Activated T-cell treated with anti-CD3 and anti-CD28 coated beads for 1 hour (primary cell): Measurements from ENCODE around the gene SRD5A2.

Experiments used
- DNase-seq: peaks from one replicate; pipeline ENCODE4 v3.0.0-alpha.2; 2020; ENCODE audit warnings: low read depth

SRD5A2 gene, protein sequence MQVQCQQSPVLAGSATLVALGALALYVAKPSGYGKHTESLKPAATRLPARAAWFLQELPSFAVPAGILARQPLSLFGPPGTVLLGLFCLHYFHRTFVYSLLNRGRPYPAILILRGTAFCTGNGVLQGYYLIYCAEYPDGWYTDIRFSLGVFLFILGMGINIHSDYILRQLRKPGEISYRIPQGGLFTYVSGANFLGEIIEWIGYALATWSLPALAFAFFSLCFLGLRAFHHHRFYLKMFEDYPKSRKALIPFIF

GRCh38 chr2:31580321-31581117 lies at the start of gene SRD5A2:
Gene SRD5A2, minus strand, starts transcription at chr2:31580938. Its CDS starts 38 bp downstream, at chr2:31580900.
- no peak for DNase-seq

GRCh38 chr2:31606509-31606908 lies 25.8 kb upstream of the SRD5A2 start:
- DNase-seq, result no peak

DNA sequence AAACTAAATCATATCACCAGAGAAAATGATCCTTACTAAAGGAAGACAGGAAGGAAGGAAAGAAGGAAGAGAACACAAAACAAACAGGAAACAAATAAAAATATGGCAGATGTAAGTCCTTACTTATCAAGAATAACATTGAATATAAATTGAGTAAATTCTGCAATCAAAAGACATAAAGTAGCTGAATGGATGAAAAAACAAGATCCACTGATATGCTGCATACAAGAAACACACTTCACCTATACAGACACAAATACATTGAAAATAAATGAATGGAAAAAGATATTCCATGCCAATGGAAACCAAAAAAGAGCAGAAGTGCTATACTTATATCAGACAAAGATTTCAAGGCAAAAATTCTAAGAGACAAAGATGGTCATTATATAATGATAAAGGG lies 18.0 kb upstream of the SRD5A2 start:
- no peak for DNase-seq

DNA sequence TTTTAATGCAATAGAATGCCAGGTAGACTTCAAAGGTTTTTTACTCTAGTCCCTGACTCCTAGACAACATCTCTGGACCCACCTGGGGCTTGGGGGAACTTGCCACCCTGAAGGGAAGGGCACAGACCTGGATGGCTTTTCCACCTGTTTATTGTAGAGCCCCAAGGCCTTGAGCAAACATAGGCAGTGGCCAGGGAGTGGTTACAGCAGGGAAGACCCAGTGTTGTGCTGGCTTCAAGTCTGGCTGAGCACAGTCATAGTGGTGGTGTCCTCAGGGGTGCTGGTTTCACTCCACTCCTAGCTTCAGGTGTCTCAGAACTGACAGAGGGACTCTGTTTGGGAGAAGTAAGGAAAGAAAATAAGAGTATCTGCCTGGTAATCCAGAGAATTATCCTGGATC lies 5.5 kb upstream of the SRD5A2 start:
- no peak for DNase-seq

- no peak for DNase-seq
Observed at GRCh38 chr2:31581124-31581795, 522 bp upstream of the SRD5A2 start.

DNA sequence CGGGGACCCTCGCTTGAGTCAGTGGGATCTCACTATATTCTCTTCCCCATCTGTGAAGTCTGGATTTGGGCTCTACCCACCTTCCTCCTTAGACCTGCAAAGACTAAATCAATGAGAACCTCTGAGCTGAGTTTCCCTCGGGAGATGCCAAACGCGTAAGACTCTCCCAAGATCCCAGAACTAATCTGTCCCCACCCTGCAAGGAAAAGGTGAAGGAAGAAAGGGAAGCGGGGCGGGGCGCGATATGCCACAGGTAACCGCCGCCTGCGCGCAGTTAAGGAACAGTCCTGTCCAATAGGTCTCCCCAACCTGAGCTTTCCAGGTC lies 780 bp downstream of the SRD5A2 start:
- no peak for DNase-seq

- DNase-seq, result no peak
Observed at GRCh38 chr2:31578316-31578715, 2.4 kb downstream of the SRD5A2 start.

DNA sequence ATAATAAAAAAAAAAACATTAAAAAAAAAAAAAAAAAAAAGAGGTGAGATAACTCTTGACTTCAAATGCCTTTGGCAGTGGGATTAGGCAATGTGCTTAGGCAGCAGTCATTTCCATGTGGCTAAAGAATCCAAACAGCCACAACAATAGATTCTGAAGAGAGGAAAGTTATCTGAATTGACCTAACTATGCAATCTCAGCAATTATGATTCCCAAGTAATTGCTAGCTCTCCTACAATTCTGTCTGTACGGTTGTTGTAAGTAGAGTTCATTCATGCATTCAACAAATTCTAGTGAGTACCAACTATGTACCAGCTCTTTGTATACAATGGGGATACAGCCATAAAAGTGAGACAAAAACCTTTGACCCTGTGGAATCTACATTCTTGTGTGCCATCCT lies 3.6 kb downstream of the SRD5A2 start:
- DNase-seq, result no peak

- DNase-seq, result no peak
Observed at GRCh38 chr2:31568585-31569201, 12.0 kb downstream of the SRD5A2 start.

- no peak for DNase-seq
Observed at GRCh38 chr2:31567679-31568078, 13.1 kb downstream of the SRD5A2 start.

- no peak for DNase-seq
Observed at GRCh38 chr2:31563273-31563839, 17.4 kb downstream of the SRD5A2 start.

GRCh38 chr2:31561823-31562222 lies 18.9 kb downstream of the SRD5A2 start:
- DNase-seq, result no peak

DNA sequence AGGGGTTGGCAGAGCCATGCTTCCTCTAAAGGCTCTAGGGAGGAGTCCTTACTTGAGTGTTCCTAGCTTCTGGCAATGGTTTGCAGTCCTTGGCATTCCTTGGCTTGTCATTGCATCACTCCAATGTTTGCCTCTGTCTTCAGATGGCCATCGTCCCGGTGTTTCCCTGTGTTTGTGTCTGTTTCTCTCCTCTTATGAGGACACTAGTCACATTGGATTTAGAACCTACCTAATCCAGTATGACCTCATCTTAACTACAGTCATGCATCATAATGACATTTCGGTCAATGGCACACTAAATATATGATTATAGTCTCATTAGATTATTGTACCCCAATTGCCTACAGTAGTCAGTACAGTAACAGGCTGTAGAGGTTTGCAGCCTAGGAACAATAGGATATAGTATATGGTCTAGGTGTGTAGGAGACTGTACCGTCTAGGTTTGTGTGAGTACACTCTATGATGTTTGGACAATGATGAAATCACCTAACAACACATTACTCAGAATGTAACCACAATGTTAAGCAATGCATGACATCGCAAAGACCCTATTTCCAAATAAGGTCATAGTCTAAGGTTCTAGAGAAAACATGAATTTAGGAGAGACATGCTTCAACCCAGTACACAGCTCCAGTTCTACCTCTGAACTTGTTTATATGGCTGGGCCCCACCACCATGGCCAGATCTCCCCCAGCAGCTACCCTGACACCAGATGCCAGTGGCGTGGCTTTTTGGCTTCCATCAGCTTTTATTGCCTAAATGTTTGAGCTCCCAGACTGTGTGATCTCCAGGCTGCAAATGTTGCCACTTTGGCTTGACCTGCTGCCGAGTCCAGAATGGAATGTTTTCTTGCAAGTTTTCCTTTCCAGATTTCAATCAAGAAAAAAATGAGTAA lies 22.1 kb downstream of the SRD5A2 start:
- DNase-seq, result no peak

DNA sequence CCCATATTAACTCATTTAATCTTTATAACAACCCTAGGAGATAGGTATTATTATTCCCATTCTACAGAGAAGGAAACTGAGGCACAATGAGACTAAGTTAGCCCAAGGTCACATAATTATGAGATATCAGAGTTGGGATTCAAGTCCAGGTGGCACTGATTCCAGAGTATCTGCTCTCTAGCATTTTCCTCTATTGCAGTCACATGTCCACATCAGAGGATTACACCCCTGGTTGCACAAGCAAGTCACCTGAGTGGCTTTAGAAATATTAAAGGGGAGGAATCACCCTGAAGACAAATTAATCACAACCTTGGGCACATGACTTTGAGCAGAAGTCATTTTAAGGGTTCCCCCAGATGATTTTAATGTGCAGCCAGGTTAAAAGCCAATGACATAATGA lies 23.8 kb downstream of the SRD5A2 start:
- no peak for DNase-seq

DNA sequence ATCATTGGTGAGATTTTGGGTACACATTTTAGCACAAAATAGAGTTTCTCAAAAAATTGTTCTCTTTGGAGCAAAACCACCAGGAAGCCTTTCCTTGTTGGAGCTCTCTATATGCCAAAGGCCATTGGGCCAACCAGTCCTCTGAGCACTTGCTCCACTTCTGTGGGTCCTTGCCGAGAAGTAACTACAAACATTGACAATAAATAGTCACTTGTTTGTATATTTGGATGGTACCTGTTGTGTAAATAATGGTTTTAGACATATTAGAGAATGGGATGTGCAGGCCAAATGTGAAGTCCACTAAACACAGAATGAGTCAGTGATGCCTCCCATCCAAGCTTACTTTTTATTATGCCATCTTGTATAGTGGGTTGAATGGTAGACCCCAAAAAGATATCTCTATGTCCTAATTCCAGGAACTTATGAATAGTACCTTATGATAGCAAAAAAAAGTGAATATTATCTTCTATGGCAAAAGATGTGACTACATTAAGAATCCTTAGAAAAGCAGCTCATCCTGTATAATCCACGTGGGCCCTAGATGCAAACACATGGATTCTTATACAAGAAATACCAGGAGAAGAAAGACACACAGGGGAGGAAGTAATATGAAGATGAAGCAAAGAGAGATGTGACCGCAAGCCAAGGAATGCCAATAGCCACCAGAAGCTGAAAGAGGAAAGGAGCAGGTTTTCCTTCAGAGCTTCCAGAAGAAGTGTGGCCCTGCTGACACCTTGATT lies 24.6 kb downstream of the SRD5A2 start:
- DNase-seq, result no peak

- no peak for DNase-seq
Observed at GRCh38 chr2:31553362-31553761, 27.4 kb downstream of the SRD5A2 start.

- DNase-seq, result no peak
Observed at GRCh38 chr2:31547485-31547884, 33.3 kb downstream of the SRD5A2 start.

- no peak for DNase-seq
Observed at GRCh38 chr2:31541853-31542252, 38.9 kb downstream of the SRD5A2 start.

- DNase-seq, result no peak
Observed at GRCh38 chr2:31539505-31539904, 41.2 kb downstream of the SRD5A2 start.

GRCh38 chr2:31535768-31536167 lies 45.0 kb downstream of the SRD5A2 start:
- DNase-seq, result no peak

DNA sequence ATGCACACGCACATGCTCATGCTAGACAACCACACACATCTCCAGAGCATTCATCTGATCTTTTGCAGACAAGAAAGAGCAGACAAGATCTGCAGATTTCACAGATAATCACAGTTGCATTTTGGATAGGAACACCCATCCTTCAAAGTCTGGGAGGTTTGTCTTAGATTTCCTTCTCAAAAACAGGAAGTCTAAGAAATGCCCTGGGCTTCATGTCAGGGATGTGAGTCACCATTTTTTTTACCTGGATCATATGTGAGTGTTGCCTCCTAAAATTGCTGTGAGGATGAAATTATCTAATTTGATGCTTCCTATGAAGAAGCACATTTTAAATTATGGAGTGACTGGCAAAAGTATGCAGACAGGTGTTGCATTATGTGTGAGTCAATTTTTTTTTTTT lies 46.1 kb downstream of the SRD5A2 start:
- DNase-seq, result no peak
